GM18907 (cell line): ENCODE measurements around the gene KCNK5.

Experiments used
- ATAC-seq: cut with Tn5 transposase; IDR thresholded peaks from one replicate; pipeline ENCODE4 v1.9.1; 2021; ENCODE audit warnings: mild to moderate bottlenecking, moderate library complexity; ENCODE audit not compliant: unreplicated experiment

Gene KCNK5

GRCh38 chr6:39199231-39199940, 29.9 kb downstream of the KCNK5 start:
- no peak for ATAC-seq

- no peak for ATAC-seq
Measured at GRCh38 chr6:39198528-39198927, 30.7 kb downstream of the KCNK5 start.

GRCh38 chr6:39197922-39198500, 31.3 kb downstream of the KCNK5 start:
- ATAC-seq: no peak

GRCh38 chr6:39197521-39197920, 31.8 kb downstream of the KCNK5 start:
- ATAC-seq: no peak

GRCh38 chr6:39196673-39197091, 32.6 kb downstream of the KCNK5 start:
- no peak for ATAC-seq

- no peak for ATAC-seq
Measured at GRCh38 chr6:39195792-39196385, 33.4 kb downstream of the KCNK5 start.

- no peak for ATAC-seq
Measured at GRCh38 chr6:39194466-39194865, 34.8 kb downstream of the KCNK5 start.

GRCh38 chr6:39193201-39193791, 36.0 kb downstream of the KCNK5 start:
- no peak for ATAC-seq

- no peak for ATAC-seq
Measured at GRCh38 chr6:39192736-39193135, 36.5 kb downstream of the KCNK5 start.

- no peak for ATAC-seq
Measured at GRCh38 chr6:39191236-39191930, 37.9 kb downstream of the KCNK5 start.

GRCh38 chr6:39190545-39191235, 38.6 kb downstream of the KCNK5 start:
- ATAC-seq: no peak

GRCh38 chr6:39189915-39190544, 39.2 kb downstream of the KCNK5 start:
- ATAC-seq: no peak

GRCh38 chr6:39189131-39189530, 40.1 kb downstream of the KCNK5 start:
- no peak for ATAC-seq

- ATAC-seq: no peak
Measured at GRCh38 chr6:39188571-39188970, 40.7 kb downstream of the KCNK5 start.

- ATAC-seq: no peak
Measured at GRCh38 chr6:39188098-39188450, 41.2 kb downstream of the KCNK5 start.

- ATAC-seq: no peak
Measured at GRCh38 chr6:39184906-39185580, 44.2 kb downstream of the KCNK5 start.

- ATAC-seq: no peak
Measured at GRCh38 chr6:39182604-39183003, 46.7 kb downstream of the KCNK5 start.

- no peak for ATAC-seq
Measured at GRCh38 chr6:39181826-39182225, 47.4 kb downstream of the KCNK5 start.

GRCh38 chr6:39181333-39181732, 47.9 kb downstream of the KCNK5 start:
- ATAC-seq: no peak

- ATAC-seq: no peak
Measured at GRCh38 chr6:39178804-39179203, 50.5 kb downstream of the KCNK5 start.
